HS-5 (cell line): ENCODE results near the gene LDB2.

Experiments used
- DNase-seq: peaks from one replicate; pipeline ENCODE4 v3.0.0-alpha.2; 2012; ENCODE audit warnings: low read depth

The LDB2 gene

DNA sequence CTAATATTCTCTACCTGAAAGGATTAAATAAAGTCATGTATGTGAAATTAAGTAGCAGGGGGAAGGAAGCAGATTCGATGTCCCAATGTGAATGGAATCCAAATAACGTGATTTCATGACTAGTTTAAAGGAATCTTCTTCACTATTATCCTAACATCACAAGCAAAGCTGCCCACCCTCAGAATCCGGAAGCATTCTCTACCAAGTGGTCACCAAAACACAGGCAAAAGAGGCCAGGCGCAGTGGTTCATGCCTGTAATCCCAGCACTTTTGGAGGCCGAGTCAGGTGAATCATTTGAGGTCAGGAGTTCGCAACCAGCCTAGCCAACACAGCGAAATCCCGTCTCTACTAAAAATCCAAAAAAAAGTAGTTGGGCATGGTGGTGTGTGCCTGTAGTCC is 212.9 kb downstream of the LDB2 start:
- DNase-seq = no peak

DNA sequence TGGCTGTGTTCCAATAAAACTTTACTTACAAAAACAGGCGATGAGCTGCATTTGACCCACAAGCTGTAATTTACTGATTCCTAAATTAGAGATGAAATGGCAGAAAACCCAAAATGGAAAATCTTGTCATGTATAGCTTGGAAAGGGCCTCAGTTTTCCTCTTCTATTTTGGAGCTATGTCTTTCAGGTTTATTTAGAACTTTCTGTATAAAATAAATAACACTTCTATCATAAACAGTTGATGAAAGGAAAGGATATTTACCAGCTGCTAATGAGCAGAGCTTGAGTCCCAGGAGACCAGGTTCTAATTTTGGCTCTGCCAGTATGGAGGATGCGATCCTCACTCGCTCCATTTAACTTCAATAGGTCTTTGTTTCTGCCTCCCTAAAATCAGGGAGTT is 213.5 kb downstream of the LDB2 start:
- DNase-seq = no peak

DNA sequence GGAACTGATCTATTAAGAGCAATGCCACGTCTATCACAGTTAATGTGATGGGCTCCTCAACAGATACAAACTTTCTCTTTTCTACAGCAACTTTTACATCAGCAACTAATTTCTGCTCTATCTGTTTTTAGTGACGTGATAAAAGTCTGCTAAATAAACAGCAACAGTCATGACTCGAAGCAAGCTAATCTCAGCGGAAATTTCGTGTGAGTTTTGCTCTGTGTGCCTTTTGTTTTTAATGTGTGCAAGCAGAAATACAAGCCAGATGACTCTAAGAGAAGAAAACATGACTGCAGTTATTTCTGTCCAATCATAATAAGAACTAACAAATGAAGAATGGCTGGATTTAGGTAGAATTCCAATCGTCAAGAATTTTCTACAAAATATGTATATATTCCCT is 214.3 kb downstream of the LDB2 start:
- DNase-seq = no peak

DNA sequence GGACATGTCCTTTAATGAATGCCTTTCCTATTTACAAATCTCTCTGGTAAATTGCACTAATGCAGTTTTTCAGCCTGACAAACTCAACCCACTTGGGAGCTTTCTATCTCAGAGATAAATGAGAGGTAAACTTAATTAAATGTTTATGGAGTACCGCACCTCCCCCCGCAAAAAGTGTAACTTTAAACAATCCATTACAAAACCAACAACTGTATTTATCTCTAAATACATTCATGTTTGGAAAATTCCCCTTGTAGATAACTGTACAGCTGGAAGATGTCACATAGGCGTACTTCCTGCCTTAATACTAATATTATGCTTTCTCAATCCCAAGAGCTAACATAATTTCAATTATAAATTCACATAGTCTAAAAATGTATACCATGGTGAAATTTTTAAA is 215.5 kb downstream of the LDB2 start:
- DNase-seq = no peak

DNA sequence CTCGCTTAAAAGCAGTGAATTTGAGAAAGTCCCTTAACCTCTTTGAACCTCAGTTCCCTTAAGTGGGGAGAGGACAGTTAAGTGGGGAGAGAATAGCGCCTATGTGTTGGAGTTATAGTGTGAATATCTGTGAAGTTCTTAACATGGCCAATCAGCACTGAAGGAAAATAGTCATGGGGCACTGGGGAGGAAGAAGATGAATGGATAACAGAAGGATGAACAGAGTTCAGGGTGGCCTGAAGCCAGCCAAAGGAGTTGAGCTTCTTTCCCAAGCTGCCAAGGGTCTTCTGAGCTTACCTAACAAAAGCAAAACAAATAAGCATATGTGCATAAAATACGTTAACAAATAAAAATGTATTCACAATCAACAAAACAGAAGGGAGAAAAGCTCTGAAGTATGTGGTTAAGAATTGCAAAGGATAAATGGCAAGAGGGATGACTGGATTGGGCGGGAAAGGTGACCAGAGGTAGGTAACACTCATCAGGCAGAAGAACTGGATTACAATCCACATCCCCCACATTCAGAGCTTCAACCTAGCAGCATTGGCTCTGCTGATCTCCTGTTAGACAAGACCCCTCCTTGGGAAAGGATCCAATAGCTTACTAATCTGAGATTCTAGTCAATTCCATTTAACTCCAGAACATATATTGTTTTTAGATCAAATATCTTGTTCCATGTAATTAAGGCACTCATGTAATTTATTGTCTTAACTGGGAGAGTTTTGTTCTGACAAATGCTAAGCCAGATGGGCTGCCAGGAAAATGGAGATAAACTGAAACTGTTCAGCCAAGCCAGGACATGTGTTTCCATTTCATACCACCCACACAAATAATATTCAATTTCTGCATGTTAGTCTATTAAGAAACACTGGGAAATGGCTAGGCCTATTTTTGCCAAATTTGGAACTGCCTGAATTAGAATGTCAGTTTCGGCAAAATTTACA is 221.2 kb downstream of the LDB2 start:
- no peak for DNase-seq

DNA sequence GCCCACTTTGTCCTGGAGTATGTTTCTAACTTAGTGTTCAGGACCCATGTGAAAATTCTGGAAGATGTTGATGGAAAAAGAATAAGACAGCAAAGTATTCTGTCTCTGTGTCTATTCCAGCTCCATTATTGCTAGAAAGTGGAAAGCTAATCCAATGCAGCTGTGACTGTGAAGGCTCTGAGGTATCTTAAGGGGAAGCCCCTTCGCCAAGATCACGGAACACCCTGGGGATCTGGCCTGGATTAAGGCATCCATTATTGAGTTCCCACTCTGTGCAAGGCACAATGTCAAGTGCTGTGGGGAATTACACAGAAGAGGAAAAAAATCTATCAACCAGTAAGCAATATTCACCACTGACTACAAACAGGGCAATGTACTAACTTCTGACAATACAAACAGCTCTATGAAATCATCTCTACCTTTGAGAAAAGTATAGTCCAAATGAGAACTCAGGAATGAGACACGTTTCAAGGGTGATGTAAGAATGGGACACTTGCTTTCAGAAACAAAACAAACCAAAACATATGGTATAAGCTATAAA is 222.1 kb downstream of the LDB2 start:
- DNase-seq = no peak

DNA sequence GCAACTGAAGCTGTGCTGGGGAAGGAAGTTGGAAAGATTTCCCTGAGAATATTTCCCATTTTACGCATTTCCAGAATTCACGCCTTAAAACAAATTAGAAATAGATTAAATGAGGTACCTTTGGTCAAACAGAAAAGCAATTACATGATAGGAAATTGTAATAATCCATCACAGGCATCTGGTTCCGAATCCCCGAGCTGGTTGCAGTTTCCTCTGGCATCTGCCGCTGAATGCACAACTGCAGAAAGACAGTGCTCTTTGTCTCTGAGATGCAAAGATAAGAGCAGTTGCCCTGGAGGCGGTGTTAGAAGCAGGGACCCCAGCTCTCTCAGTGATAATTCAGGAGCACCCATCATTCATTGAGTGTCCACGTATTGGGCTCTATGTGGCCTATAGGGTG is 224.4 kb downstream of the LDB2 start:
- no peak for DNase-seq

DNA sequence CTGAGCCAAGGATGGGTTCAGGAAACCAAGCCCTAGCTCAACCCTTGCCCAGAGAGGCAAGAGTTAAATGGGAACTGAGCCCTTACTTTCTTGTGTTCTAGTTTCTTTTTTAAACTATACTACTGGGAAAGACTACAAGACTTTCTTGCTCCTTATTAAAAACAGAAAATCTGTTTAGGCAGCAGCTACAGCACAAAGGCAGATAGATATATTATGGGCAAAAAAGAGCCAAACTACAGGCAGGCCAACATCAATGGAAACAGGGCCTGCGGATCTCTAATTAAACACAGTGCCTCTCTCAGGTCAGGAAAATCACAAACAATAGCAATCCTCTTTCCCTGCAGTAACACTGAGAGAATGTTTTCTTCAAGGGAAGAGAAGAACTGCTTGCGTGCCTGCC is 226.0 kb downstream of the LDB2 start:
- DNase-seq = no peak

DNA sequence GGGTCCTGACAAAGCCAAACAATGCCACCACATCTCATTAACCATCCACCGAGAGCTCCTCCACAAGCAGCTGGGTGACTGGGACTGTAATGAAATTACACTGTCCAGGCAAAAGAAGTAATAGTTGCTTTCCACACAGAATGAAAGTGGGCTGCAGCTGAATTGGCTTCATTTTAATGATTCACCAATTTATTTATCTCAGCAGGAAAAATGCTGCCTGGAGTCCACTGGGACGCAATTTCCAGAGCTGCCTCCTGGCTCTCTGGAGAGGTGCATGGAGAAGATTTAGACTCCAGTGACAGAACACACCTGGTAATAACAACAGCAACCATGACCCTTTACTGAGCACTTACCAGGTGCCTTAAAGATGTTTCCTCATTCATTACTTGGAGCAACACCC is 226.7 kb downstream of the LDB2 start:
- no peak for DNase-seq

DNA sequence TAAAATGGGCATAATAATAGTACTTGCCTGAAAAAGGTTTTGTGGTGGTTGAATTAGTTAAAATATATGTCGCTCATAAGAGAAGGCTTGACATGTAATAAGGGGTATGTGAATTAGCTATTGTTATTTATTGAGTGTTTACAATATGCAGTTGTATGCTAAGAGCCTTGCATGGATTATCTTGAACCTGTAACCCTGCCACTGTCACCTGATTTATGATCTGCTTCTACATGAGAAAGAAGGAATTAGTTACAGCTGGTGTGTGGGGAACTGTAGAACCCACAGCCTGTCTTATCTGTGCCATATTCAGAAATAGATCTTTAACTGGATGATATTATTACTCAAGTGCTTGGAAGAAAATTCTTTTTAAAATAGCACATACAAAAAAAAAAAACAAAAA is 227.7 kb downstream of the LDB2 start:
- DNase-seq = no peak

DNA sequence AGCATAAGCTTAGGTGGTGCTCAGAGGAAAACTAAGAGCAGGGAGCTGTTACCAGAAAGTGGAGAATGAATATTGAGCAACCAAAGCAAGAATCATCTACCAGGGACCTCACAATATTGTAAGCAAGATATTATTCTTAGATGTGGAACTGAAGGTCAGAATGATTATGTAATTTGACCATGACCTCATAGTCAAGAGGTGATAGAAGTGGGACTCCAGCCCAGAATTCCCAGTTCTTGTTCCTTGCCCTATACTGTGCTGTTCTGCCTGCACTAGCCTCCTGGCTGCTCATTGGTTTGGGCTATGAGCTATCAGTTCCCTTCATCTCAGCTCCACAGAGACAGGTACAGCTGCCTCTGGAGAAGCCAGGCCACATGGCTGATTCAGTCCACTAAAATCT is 229.4 kb downstream of the LDB2 start:
- DNase-seq = no peak

DNA sequence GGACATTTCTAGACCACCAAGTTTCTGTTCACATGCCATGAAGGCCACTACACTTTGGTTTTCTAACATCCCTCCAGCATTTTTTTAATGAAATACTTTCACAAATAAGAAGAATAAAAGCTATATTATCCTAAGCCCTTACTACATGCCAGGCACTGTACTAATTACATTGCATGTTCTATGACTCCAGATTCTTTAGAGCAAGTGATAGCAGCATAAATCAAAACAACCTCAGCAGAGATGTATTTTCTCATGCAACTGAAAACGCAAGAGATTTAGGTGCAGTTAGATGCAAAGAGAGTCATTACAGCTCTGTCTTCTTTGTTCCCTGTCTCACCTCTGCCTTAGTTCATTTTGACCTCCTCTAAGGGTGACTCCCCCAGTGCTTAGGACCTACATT is 230.0 kb downstream of the LDB2 start:
- no peak for DNase-seq

DNA sequence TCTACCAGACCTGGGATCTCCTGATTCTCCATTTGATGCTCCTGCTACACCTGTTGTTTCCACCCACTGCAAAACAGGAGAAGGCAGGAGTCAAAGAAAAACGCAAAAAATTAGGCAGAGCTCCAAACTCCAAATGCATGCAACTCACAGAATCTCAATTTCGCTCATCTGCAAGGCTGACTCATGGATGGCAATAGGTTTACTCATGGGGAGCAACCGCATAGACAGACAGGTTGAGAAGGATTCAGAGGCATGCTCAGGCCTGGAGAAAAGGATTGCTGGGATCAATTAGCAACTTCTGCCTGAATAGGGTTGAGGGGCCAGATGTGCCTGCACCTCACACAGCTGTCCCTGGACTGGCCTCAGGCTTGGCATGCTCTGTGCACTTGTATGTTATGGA is 231.0 kb downstream of the LDB2 start:
- peak; percentile 79 for DNase-seq

DNA sequence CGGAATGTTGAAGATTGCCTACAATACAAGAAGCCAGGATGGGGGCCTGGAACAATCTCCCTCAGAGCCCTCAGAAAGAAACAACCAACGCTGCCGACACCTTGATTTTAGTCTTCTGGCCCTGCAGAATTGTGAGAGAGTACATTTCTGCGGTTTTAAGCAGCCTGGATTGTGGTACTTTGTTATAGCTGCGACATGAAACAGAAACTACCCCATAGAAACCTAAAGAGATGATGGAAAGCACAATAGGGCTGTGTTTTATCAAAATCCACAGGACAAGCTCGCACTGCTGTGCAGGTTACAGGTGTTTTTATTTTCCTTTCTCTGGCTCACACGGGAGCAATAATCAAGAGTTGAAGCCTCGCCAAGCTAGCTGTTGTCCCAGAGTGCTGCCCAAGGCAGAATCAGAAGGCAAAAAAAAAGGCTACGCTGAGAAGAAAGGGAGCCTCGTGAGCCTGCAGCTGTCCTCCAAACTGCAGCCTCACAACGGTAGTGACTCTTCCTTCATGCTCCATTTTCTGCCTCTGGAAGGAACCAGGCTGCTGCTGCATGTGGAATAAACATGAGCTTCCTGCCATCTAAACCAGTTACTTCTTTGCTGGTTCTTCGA is 232.4 kb downstream of the LDB2 start:
- no peak for DNase-seq

DNA sequence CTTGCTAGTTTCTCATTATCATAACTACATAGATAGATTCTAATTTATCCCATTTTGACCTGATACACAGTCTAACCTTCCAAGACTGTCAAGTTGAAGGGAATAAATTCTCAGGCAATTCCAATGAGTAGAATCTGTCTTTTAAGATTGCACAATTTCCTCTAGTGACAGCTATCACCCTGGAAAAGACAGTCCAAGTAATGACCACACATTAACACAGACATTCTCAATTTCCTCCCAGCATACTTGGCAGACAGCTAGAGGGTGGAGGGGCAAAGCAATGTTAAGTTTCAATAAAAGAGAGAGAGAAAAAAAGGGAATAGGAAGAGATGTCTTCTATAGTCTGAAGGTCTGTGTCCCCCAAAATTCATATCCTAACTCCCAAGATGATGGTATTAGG is 234.7 kb downstream of the LDB2 start:
- DNase-seq = peak; percentile 8

DNA sequence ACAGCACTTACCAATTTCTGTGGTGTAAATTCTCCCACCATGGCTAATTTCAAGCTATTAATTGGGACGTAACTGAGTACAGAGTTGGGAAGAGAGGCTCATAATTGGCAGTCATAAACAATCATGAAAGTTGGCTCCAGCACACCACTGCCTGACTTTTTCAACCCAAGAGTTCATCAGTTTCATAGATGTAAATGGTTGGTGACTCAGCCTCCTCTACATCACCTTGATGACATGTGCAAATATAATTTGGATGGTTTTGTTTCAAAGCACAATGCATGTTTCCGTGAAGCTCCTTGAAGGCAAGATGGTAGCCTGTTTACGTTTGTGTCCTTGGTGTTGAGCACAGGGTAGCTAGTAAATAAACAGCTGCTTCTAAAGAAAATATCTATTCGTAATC is 235.1 kb downstream of the LDB2 start:
- DNase-seq = no peak

DNA sequence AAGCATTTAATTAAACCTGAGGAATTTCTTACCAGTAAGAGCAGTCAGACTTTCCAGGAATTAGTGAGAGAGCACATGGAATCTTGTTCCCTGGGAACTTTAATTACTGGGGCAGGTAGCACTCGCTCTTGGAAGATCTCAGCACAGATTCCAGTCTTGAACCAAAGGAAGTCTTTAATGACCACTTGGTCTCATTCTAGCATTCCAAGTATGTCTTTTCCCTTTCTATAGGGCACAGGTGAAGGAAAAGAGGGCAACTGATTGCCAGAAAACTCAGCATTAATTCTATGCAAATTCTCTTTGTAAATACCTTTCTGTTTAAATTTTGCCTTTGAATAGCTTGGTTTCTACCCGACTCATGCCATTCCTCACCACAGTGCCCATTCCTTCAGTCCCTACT is 236.6 kb downstream of the LDB2 start:
- no peak for DNase-seq

DNA sequence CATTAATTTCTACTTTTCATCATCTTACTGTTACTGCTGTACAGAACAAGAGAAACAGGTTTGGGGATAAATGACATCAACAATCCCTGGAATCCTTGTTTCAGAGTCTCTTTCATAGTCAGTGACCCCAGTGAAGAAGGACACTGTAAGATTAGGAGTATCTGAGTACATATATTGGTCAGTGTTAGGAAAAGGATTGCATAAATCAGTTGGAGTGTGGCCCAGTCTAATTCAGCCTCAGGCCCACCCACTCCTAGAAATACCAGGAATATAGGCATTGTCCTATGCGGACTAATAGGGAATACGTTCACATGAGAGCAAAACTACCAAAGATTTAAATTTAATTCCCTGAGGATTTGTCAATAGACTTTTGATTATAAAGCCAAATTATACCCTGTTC is 237.8 kb downstream of the LDB2 start:
- no peak for DNase-seq

DNA sequence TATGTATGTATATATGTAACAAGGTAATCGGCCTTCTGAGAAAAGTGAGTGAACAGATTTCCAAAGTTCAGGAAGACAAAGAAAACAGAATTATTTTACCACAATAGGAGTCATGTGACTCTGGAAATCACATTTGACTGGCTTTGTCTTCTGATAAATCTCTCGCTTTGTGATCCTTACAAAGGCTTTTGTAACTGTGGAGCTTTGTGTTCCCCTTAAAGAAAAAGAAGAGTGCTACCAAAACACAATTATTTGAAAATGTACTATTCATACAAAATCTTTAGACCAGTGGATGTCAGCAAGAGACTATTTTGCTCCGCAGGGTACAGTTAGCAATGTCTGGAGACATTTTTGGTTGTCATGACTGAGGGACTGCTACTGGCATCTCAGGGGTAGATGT is 238.8 kb downstream of the LDB2 start:
- no peak for DNase-seq

DNA sequence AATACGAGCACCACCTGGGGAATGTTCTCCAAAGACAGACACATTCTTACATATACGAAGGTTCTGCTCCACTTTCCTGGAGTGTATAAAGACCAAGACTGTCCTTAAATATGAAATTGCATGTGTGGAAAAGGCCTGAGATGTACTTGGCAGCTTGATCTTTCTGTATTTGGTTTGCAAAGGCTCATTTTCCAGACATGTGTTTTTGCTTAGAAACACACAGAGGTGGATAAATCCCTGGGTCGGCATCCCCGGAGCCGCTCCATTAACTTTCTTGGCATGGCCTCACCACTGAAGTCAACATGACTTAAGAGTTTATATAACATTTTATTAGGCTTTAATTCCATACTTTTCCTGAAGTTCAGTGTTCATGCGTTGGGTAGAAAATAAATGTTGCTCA is 239.4 kb downstream of the LDB2 start:
- no peak for DNase-seq

DNA sequence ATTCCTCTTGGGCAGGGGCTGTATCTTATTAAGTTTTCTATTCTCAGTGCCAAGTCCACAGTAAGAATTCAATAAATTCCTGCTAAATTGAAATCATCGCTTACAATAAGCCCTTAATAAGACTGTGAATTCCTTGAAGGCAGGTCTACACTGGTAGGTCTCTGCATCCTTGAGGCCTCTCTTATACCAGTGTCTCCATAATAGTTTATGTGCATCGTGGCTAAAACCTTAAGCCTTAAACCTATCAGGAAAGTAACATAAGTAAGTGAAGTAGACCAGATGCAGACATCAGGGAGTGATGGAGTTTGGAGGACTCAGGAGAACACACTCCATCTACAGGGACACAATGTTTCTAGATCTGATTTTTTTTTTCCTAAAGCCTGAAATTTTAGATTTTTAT is 240.3 kb downstream of the LDB2 start:
- DNase-seq = no peak

DNA sequence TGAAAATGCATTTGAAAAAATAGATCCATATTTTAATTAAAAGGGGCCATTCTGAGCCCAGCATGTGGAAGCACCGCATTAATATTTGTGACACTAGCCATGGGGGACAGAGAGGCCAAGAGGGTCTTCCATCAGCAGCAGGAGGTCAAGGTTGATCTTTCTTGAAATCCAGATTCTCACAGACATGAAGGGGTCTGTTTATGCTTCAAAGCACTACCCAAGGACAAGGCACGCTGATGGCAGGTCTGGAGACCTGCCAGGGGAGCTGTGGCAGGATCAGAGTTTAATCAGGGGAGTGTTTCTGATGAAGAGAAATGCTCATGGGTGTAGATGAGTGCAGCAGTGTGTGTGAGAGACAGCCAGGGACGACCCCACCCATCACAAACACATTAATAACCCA is 243.3 kb downstream of the LDB2 start:
- no peak for DNase-seq

DNA sequence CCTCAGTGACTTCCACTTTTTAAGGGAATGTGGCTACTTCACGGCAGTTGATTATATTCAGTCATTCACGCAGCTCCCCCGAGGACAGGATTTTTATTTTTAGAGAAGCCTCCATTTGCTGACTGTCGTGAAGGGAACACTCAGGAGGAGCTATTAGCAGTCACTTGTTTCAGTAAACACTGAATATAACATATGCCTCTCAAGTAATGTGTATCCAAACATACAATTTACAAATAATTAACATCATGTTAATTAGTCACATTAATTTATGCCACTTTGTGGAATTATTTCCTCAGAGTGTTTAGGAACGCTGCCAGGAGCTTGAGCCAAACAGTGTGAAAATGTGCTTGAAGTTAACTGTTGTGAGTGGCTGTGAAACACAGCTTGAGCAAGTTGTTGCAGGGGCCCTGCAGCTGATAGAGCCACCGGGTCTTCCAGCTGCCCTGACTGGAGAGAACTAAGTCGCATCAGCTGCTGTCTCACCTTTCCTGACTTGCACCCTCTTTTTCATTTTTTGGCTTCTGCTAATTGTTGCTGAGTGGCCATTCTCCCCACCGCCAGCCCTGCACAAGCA is 245.6 kb downstream of the LDB2 start:
- no peak for DNase-seq
